Left ventricle myocardium superior (tissue), 1 donor: ENCODE results near the gene KITLG. TPM values are rescaled to one million over a fixed set of nuclear protein-coding genes. Genes with fewer than 3 reads are reported as not detected.

Experiments
- ATAC-seq: fragments of 200-7000 bp; cut with Tn5 transposase; one replicate; pipeline ENCODE4 v1.9.1; 2020; ENCODE audit warnings: mild to moderate bottlenecking, moderate library complexity
- DNase-seq: peaks from one replicate; pipeline ENCODE4 v3.0.0-alpha.2; 2020
- intact Hi-C: fragments of 100-400 bp; cut with micrococcal nuclease; formaldehyde crosslinking; loops from one replicate; pipeline ENCODE4 v1.11.0; 2022
- total RNA-seq: library from RNA; stranded (reverse); fragmentation: NEBNext Ultra II Directional; extraction: Animal tissue kit (Norgen Biotek cat#: 25700); gene quantifications from one replicate; pipeline ENCODE4 v1.2.1, GENCODE V29; 2021
- donor health status: DM: no; HTN: yes; CAD: no; lungs with severe emphysema.

The KITLG gene
- total RNA-seq, 1 donor from 2014 or later, result 9.0 TPM

GRCh38 chr12:88448337-88448915 lies 131.8 kb downstream of the KITLG start:
- ATAC-seq, result no peak
- intact Hi-C loops, result no loop called here

DNA sequence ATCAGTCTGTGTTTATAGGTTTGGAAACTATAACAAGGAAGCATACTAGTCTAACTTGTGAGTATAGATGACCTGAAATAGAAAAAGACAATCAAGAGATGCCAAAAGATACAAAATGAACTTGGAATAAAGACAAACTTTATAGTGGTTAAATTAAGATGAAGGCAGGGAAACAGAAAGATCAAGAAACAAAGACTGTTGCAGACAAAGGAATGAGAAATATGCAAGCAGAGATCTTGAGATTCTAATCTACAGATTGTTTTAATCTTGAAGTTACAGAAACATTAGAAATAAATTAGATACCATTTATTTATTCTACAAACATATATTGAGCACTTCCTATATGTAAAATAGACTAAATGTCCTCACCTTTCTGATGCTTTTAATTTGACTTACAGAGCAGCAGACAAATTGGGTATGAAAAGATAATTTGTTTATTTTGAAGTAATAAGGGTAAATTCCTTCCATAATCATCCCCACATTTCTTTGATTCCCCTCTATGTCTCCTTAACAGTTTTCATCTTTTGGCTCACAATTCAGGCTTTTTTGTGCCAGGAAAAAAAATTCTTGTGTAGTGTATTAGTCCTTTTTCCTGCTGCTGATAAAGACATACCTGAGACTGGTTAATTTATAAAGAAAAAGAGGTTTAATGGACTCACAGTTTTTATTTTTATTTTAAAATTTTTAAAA lies 134.4 kb downstream of the KITLG start:
- ATAC-seq, result no peak
- intact Hi-C loops, result no loop called here
- no peak for DNase-seq

More at GRCh38 chr12:88448337-88448915, 131.8 kb downstream of the KITLG start:
- no peak for DNase-seq

DNA sequence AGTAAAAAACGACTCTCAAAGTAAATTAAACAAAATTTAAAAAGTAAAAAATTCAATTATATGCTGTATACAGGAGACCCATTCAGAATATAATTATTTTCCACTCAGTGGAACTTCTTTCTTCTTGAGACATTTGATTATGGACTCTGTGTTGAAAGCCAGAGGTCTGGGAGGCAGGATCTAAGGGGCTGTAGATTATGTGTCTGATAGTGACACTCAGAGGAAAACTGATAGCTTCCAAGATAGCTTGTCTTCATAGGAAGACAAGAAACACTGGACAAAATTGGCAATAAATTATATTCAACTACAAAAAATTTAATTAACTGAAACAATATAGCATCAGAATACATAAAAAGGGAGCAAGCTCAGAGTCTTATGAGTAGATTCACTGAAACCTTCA lies 135.8 kb downstream of the KITLG start:
- intact Hi-C loops, result no loop called here
- DNase-seq (no peak), ATAC-seq (no peak)
